ENCODE results near the gene FAF1. TPM values are rescaled to one million over a fixed set of nuclear protein-coding genes. Genes with fewer than 3 reads are reported as not detected.

The FAF1 gene
- total RNA-seq, 1 experiment from 2014 or later: 73.2 TPM

- Histone ChIP-seq H3K4me3 (replicated peaks in 1 of 2; ENCODE audit: low read depth in 1 of 2, low read length in 2 of 2) (no peak overlapping the region), H3K79me2 (ENCODE audit: insufficient read depth, low read length) (no peaks in the 10 kb centered on the region), H3K9ac (ENCODE audit: low read length) (no peak overlapping the region), H3K4me2 (ENCODE audit: low read length) (no peak overlapping the region), H3K9me3 (ENCODE audit: control insufficient read depth in 1 of 2, insufficient read depth in 1 of 2, low read depth in 1 of 2, low read length in 2 of 2) (no peaks in the 10 kb centered on the region), H3K4me1 (ENCODE audit: control insufficient read depth in 1 of 2, insufficient read depth in 2 of 2, low read length in 2 of 2) (no peaks in the 10 kb centered on the region), H3K27me3 (ENCODE audit: insufficient read depth, low read length) (no peaks in the 10 kb centered on the region), H3K9me2 (ENCODE audit: insufficient read depth) (no peaks in the 10 kb centered on the region), H3K36me3 (ENCODE audit: control insufficient read depth in 1 of 2, insufficient read depth in 2 of 2, low read length in 2 of 2) (no peaks in the 10 kb centered on the region; a peak in 1 of 4 replicates), H2AFZ (ENCODE audit: low read depth, low read length, poor library complexity, severe bottlenecking) (no peak overlapping the region), H4K20me1 (ENCODE audit: insufficient read depth) (no peaks in the 10 kb centered on the region), H3K27ac (ENCODE audit: low read depth, low read length) (no peak overlapping the region)
- intact Hi-C loops (cut with micrococcal nuclease): no loop called here
- BruUV-seq (replicated peaks): no TSS peak
- ChIA-PET CTCF (no interaction called here), POLR2A (no interaction called here), RAD21 (ENCODE audit: low non-redundant PET in 1 of 2, low total read pairs in 2 of 2, uncharacterized antibody in 2 of 2, unreplicated experiment in 2 of 2) (no interaction called here)
- no peak for TF ChIP-seq ATF3 (IDR thresholded peaks at IDR 0.05)
- TF ChIP-seq MAX (IDR thresholded peaks at IDR 0.05): no peak
- TF ChIP-seq FOSL1 (IDR thresholded peaks at IDR 0.05; ENCODE audit: low read depth): no peak
- TF ChIP-seq ELF1 (IDR thresholded peaks at IDR 0.05; ENCODE audit: borderline replicate concordance, low read depth): no peak
- TF ChIP-seq JUND (IDR thresholded peaks at IDR 0.05): no peak
- TF ChIP-seq CEBPB (IDR thresholded peaks at IDR 0.05; ENCODE audit: low read depth): no peak
- DNase-seq (ENCODE audit: low read depth, low spot score): no peak
- no peak for ATAC-seq
Measured at GRCh38 chr1:50458507-50458906, 501.6 kb downstream of the FAF1 start.

GRCh38 chr1:50454911-50455310 is 505.2 kb downstream of the FAF1 start:
- Histone ChIP-seq H3K36me3 (ENCODE audit: control insufficient read depth in 1 of 2, insufficient read depth in 2 of 2, low read length in 2 of 2) (no peaks in the 10 kb centered on the region), H3K4me2 (ENCODE audit: low read length) (no peak overlapping the region)

More at GRCh38 chr1:50454911-50455310, 505.2 kb downstream of the FAF1 start:
- ChIA-PET RAD21 (ENCODE audit: low non-redundant PET in 1 of 2, low total read pairs in 2 of 2, uncharacterized antibody in 2 of 2, unreplicated experiment in 2 of 2) (no interaction called here), POLR2A (no interaction called here), CTCF (no interaction called here)
- no peak for ATAC-seq
- no peak overlapping the region for H3K27ac ChIP-seq (ENCODE audit: low read depth, low read length)
- no peaks in the 10 kb centered on the region for H3K9me3 ChIP-seq (ENCODE audit: control insufficient read depth in 1 of 2, insufficient read depth in 1 of 2, low read depth in 1 of 2, low read length in 2 of 2)
- DNase-seq (ENCODE audit: low read depth, low spot score): no peak
- intact Hi-C loops (cut with micrococcal nuclease): no loop called here
- H2AFZ ChIP-seq (ENCODE audit: low read depth, low read length, poor library complexity, severe bottlenecking): no peak overlapping the region
- no TSS peak for BruUV-seq (replicated peaks)
- no peaks in the 10 kb centered on the region for H4K20me1 ChIP-seq (ENCODE audit: insufficient read depth)
- H3K27me3 ChIP-seq (ENCODE audit: insufficient read depth, low read length): no peaks in the 10 kb centered on the region
- no peaks in the 10 kb centered on the region for H3K4me1 ChIP-seq (ENCODE audit: control insufficient read depth in 1 of 2, insufficient read depth in 2 of 2, low read length in 2 of 2)
- no peak for TF ChIP-seq CEBPB (IDR thresholded peaks at IDR 0.05; ENCODE audit: low read depth)
- no peak for TF ChIP-seq RAD21 (IDR thresholded peaks at IDR 0.05; ENCODE audit: low read depth)
- no peak for TF ChIP-seq EGR1 (IDR thresholded peaks at IDR 0.05; ENCODE audit: low read depth)
- no peak for TF ChIP-seq FOSL1 (IDR thresholded peaks at IDR 0.05; ENCODE audit: low read depth)
- TF ChIP-seq EZH2phosphoT487 (IDR thresholded peaks at IDR 0.05; ENCODE audit: borderline replicate concordance): no peak
- TF ChIP-seq SP1 (IDR thresholded peaks at IDR 0.05; ENCODE audit: low read depth): no peak
- TF ChIP-seq CTCF (IDR thresholded peaks at IDR 0.05 in 2 of 3, conservative IDR thresholded peaks at IDR 0.05 in 1 of 3; ENCODE audit: borderline replicate concordance in 1 of 3, insufficient read depth in 1 of 3, low read depth in 2 of 3, low read length in 2 of 3): no peak
- no peak for TF ChIP-seq ZFX (IDR thresholded peaks at IDR 0.05)
- no peak for TF ChIP-seq POLR2A (IDR thresholded peaks at IDR 0.05; ENCODE audit: borderline replicate concordance, extremely low read depth, insufficient read depth, insufficient read length)
- TF ChIP-seq SIN3A (IDR thresholded peaks at IDR 0.05; ENCODE audit: low read depth): no peak
- H3K79me2 ChIP-seq (ENCODE audit: insufficient read depth, low read length): no peaks in the 10 kb centered on the region
- H3K4me3 ChIP-seq (replicated peaks in 1 of 2; ENCODE audit: low read depth in 1 of 2, low read length in 2 of 2): no peak overlapping the region
- H3K9me2 ChIP-seq (ENCODE audit: insufficient read depth): no peaks in the 10 kb centered on the region
- H3K9ac ChIP-seq (ENCODE audit: low read length): no peak overlapping the region
